Neural crest cell (in vitro differentiated cells): ENCODE data around the gene IGSF9B. TPM values are rescaled to one million over a fixed set of nuclear protein-coding genes. Genes with fewer than 3 reads are reported as not detected.

Experiments
- DNase-seq: peaks from one replicate; pipeline ENCODE4 v3.0.0; 2021; ENCODE audit warnings: low read depth, mixed read lengths, low spot score
- H3K27ac Mint-ChIP-seq: one replicate; pipeline ENCODE4 v1.8.0; 2021; ENCODE audit warnings: mild to moderate bottlenecking, mixed read lengths; ENCODE audit not compliant: unreplicated experiment
- H3K27me3 Mint-ChIP-seq: 2 replicates; pipeline ENCODE4 v1.8.0; 2021; ENCODE audit warnings: low read depth, mild to moderate bottlenecking, mixed read lengths
- H3K36me3 Mint-ChIP-seq: 2 replicates; pipeline ENCODE4 v1.8.0; 2021; ENCODE audit warnings: low read depth, mild to moderate bottlenecking, mixed read lengths
- H3K4me1 Mint-ChIP-seq: 2 replicates; pipeline ENCODE4 v1.8.0; 2021; ENCODE audit warnings: mixed read lengths
- H3K4me3 Mint-ChIP-seq: one replicate; pipeline ENCODE4 v1.8.0; 2021; ENCODE audit warnings: mild to moderate bottlenecking, mixed read lengths
- H3K9me3 Mint-ChIP-seq: 2 replicates; pipeline ENCODE4 v1.8.0; 2021; ENCODE audit warnings: mixed read lengths
- CTCF ChIP-seq: fragments of 200-600 bp; sonication (generic); conservative IDR thresholded peaks from 2 replicates; pipeline ENCODE4 v1.5.0; 2021; ENCODE audit warnings: antibody characterized with exemption, mild to moderate bottlenecking
- total RNA-seq: library from RNA; stranded (reverse); gene quantifications from 2 replicates; pipeline ENCODE4 v1.2.1, GENCODE V29; 2021

Gene IGSF9B
- total RNA-seq, 1 donor from 2014 or later = 12.9 TPM

- Mint-ChIP-seq H3K9me3 (no peaks in the 10 kb centered on the region), H3K27ac (no peak overlapping the region), H3K4me3 (no peak overlapping the region), H3K27me3 (peaks cover 16% of the 10 kb centered on the region), H3K4me1 (no peaks in the 10 kb centered on the region), H3K36me3 (no peaks in the 10 kb centered on the region)
- DNase-seq = no peak
- TF ChIP-seq CTCF = no peak
Observed at GRCh38 chr11:133982876-133983275, 26.1 kb upstream of the IGSF9B start.

DNA sequence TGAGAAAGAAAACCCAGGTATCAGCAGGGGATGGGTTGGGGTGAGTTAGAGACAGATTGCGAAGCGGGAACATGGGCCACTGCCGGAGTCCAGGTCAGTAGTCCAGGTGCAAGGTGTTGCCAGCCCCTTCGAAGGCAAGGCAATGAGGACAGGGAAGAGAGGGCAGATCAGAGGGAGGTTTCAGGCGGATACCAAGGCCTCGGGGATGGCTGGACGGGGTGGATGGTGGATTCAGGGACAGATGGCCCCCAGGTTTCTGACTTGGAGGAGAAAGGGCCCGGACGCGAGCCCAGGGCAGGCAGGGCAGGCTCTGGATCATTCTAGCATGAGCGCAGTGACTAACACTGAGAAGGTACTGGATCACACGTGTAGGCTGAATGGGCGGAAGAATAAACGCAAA lies 25.4 kb upstream of the IGSF9B start:
- DNase-seq = no peak
- Mint-ChIP-seq H3K27me3 (peaks cover 20% of the 10 kb centered on the region), H3K4me1 (no peaks in the 10 kb centered on the region), H3K27ac (no peak overlapping the region), H3K36me3 (no peaks in the 10 kb centered on the region), H3K9me3 (no peaks in the 10 kb centered on the region), H3K4me3 (no peak overlapping the region)
- no peak for TF ChIP-seq CTCF

- H3K36me3 Mint-ChIP-seq = no peaks in the 10 kb centered on the region
Observed at GRCh38 chr11:133981156-133981555, 24.4 kb upstream of the IGSF9B start.

DNA sequence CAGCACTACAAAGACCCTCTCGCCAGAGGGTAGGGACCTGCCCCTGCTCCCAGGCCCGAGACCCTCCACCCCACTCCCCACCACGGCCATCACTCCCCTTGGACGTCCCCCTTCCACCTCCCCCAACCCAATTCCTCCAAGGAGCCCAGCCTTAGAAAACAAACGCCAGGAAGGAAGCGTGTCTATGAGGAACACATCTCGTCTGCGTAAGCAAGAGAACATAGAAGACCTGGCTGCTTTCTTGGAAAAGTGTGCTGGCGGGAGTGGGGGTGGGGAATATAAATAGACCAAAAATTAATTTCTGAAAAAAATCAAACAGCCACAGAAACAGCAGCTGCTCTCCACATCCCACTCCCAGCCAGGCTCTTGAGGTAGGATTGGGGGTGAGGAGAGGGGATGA lies 23.9 kb upstream of the IGSF9B start:
- no peak for DNase-seq
- H3K27ac Mint-ChIP-seq = no peak overlapping the region
- H3K36me3 Mint-ChIP-seq = no peaks in the 10 kb centered on the region
- no peak for TF ChIP-seq CTCF
- H3K4me3 Mint-ChIP-seq = no peak overlapping the region
- H3K4me1 Mint-ChIP-seq = no peaks in the 10 kb centered on the region
- H3K9me3 Mint-ChIP-seq = no peaks in the 10 kb centered on the region
- peaks cover 33% of the 10 kb centered on the region for H3K27me3 Mint-ChIP-seq

More at GRCh38 chr11:133981156-133981555, 24.4 kb upstream of the IGSF9B start:
- no peak for TF ChIP-seq CTCF
- Mint-ChIP-seq H3K4me1 (no peaks in the 10 kb centered on the region), H3K27me3 (peaks cover 28% of the 10 kb centered on the region), H3K27ac (no peak overlapping the region), H3K9me3 (no peaks in the 10 kb centered on the region), H3K4me3 (no peak overlapping the region)
- no peak for DNase-seq

DNA sequence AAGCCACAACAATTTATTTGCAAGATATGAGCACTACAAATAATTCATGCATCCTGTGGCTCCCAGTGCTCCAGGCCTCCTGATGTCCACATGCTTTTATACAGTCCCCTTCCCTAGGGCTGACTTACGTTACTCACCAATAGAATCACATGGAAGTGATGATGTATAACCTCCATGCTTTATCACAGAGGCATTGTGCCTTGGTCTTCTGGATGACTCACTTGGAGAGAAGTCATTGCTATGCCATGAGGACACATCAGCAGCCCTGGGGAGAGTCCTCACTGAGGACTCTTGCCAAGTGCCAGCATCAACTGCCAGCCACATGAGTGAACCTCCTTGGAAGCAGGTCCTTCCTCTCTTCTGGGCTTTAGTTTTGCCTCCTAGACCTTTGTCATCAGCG lies 22.0 kb upstream of the IGSF9B start:
- no peaks in the 10 kb centered on the region for H3K9me3 Mint-ChIP-seq
- no peaks in the 10 kb centered on the region for H3K36me3 Mint-ChIP-seq
- H3K4me1 Mint-ChIP-seq = no peaks in the 10 kb centered on the region
- no peak overlapping the region for H3K27ac Mint-ChIP-seq
- H3K4me3 Mint-ChIP-seq = no peak overlapping the region
- no peak for TF ChIP-seq CTCF
- no peak for DNase-seq
- H3K27me3 Mint-ChIP-seq = peaks cover 45% of the 10 kb centered on the region
